GM21515 (cell line): ENCODE results near the gene SUPT3H.

Experiments
- ATAC-seq: cut with Tn5 transposase; IDR thresholded peaks from one replicate; pipeline ENCODE4 v1.9.1; 2021; ENCODE audit not compliant: unreplicated experiment

SUPT3H gene

DNA sequence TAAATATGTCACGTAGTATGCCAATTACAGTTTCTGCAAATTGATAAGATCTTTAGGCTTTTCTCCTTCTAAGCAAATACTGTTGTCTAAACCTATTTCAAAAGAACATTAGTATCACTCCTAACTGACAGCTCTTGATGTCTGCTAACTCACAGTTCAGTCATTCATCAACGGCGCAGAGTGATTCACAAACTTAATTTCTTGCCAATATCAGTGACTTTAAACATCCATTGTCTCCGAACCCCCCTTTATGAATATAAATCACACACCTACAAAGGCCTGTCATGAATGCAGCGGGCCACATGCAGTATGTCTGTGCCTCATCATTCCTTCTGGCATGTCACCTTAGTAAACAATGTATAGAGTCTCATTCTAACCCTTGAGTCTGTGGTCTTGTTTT lies 569.6 kb downstream of the SUPT3H start:
- no peak for ATAC-seq

DNA sequence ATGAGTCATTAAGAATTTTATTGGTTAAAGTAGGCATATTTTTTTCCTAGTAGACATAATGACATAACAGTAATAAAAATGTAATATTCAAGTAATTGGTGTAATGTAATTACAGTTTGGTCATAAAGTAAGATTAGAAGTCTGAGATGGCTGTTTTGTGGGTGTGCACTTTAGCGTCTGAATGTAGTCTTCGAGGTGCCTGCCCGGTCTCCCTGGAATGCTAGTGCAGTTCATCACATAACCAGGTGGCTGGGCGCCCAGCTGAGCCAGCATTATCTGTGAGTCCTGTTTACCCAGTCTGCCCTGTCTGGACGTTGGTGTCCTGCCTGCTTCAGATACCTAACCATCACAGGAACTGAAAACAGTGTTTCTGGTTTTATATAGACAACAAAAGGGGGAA lies 571.1 kb downstream of the SUPT3H start:
- no peak for ATAC-seq

- no peak for ATAC-seq
Measured at GRCh38 chr6:44805238-44805846, 572.4 kb downstream of the SUPT3H start.

DNA sequence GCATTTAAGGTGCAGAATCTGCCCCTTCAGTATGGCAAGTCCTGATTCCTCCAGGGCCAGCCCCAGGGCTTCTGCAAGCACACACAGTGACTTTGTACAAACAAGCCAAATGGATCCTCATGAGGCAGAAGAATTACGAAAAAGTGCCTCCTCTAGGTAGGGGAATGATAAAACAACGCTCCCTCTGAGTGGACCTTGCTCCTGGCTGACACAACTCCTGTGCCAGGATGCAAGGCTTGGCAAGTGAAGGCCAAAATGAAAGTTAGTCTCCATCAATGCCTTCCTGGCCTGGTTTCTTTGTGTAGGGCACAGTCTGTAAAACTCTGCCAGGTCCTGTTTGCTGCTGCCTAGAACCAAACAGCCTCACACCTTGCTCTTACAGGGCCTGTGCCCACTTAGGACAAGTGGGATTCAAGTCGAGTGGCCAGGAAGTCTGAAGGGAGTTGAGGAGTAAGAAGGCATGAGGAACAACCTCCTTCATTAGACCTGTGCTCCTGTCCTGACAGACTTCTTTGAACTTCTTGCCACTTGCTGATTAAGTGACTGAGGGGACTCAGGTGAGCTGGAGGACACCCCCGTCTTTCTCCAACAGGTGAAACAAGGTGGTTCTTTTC lies 573.1 kb downstream of the SUPT3H start:
- ATAC-seq, result no peak

DNA sequence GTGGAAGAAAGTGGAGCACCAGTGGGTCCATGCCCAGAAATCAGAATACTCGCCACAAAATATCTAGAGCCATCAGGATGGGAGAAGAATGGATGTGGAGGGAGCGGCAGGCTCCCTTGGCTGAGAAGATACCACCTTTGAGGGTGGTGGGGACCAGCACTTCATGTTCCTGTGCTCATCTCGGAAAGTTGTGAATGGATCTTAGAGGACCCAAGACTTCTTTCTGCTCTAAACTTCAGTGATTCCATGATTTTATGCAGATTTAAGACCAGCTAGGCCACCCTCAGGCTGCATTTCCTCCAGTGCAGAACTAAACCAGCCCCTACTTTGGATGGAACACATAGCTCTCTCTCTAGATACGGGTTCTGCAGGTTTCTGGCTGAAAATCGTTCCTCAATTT lies 573.7 kb downstream of the SUPT3H start:
- no peak for ATAC-seq

GRCh38 chr6:44800784-44801592 lies 576.7 kb downstream of the SUPT3H start:
- ATAC-seq, result no peak

GRCh38 chr6:44800171-44800783 lies 577.5 kb downstream of the SUPT3H start:
- ATAC-seq, result no peak

- ATAC-seq, result no peak
Measured at GRCh38 chr6:44797746-44798145, 580.0 kb downstream of the SUPT3H start.

- ATAC-seq, result no peak
Measured at GRCh38 chr6:44795326-44795725, 582.4 kb downstream of the SUPT3H start.

DNA sequence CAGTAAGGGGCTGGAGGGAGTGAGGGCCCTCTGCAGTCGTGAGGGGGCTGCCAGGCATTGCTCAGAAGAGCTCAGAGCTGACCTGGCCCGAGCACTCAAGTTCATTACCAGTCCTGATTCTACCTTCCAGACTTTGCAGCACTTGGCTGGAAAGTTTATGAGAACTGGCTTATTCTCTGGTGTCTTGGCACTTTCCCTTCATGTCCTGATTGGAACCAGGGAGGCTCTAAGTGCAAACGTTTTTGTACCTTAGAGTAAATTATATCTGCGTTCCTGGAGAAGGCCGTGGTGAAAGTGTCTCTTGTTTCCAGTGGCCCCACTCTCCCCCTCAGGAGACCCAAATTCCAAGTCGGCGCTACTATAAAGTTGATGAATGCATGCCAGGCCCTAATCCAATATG lies 587.9 kb downstream of the SUPT3H start:
- no peak for ATAC-seq

GRCh38 chr6:44789061-44789460 lies 588.7 kb downstream of the SUPT3H start:
- ATAC-seq, result no peak

DNA sequence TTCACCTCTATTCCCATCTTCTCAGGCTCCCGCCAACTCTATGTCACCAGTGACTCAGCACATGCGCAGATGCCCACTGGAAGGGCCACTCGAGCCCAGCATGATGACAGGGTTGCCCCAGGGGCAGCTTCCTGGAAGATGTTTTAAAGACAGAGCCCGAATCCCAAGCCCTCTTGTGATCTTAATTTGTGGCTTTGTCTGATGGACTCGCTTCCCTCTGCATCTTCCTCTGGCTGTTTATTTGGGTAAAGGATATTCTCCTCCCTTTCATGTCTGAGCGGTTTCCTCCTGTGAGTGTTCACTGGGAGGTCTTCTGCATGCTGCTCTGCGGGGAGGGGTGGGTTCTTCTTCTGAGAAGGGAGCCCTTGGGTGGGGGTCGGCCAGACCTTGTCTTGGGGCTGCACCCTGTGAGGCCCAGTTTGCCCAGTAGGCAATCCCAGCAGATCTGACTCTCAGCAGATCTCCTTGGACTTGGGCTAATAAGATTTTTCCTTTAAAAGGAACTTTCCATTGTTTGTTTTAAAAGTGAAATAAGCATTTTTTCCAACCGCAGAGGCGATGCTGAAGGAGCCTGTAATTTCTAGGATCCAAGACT lies 589.2 kb downstream of the SUPT3H start:
- no peak for ATAC-seq

- no peak for ATAC-seq
Measured at GRCh38 chr6:44787254-44787834, 590.4 kb downstream of the SUPT3H start.

DNA sequence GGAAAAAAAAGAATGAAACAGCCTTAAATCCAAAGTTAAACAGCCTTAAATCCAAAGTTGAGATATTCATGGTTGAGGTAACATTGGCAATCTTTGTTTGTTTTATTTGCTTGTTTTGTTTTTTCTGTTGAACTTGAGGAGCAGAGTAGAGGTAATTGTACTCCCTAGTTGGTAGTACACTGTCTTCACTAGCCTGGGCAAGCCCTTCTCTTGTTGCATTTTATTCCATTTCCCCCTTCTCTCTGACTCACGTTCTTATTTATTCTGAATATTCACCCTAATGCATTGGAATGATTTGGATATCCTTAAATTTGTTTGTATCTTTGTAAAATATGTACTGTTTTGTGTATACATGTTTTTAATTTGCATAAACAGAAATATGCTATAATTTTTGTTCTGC lies 592.6 kb downstream of the SUPT3H start:
- no peak for ATAC-seq

- ATAC-seq, result no peak
Measured at GRCh38 chr6:44784195-44784594, 593.5 kb downstream of the SUPT3H start.

DNA sequence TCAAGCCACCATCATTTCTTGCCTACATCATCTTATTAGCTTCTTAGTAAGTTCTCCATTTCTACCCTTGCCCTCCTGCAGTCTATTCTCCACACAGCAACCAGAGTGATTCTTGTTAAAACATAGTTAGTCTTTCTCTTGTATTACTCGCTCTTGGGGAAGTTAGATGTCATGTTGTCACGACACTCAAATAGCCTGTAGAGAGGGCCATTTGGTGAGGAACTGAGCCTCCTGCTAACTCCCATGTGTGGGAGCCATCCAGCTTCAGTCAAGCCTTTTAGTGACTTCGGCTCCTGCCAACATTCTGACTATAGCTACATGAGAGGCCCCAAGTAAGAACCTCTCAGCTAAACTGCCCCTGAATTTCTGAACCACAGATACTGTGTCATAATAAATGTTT lies 594.8 kb downstream of the SUPT3H start:
- no peak for ATAC-seq

- ATAC-seq, result no peak
Measured at GRCh38 chr6:44781912-44782597, 595.7 kb downstream of the SUPT3H start.

GRCh38 chr6:44780161-44780560 lies 597.6 kb downstream of the SUPT3H start:
- ATAC-seq, result no peak

DNA sequence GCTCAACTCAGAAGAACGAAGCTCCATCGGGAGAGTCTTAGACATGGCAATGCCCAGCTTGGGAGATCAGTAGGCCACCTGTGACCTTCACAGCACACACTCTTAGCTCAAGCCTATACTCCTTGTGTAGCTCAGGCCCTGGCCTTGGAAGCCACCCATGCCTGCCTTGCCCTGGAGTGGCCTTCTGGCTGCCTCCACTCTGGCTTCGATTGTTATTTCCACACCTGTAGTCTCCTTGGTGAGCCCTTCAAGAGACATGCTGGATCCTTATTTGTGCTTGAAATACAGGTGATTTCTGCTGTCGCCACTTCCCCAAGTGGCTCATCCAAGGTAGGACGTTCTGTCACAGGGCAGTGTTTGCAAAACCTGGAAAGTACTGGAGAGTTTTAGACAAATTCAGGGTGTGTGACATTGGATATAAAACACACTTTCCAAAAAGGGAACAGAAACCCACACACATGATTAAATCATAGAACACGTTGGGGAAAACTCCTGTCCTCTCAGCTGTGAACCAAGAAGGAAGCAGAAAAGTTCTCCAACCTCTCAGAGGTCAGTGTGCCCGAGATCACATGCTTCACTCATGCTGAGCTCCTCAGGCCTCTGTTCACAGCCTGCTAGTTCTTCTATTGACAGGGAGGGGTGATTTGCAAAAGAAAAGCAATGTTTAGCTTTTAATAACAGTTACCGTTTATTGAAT lies 598.5 kb downstream of the SUPT3H start:
- peak; percentile 48 for ATAC-seq
